Retinal pigment epithelial cell (primary cell): ENCODE measurements around the gene PEX10.

Experiments
- DNase-seq: peaks from one replicate; pipeline ENCODE4 v3.0.0-alpha.2; 2010; ENCODE audit warnings: low read depth
- H3K4me3 ChIP-seq: 2 replicates; pipeline ENCODE4 v1.5.1; 2011; ENCODE audit warnings: mild to moderate bottlenecking, low read length, control low read depth, moderate library complexity
- TF ChIP-seq, protein P1 (sequence below): conservative IDR thresholded peaks from 2 replicates; pipeline ENCODE4 v1.5.1; 2011; ENCODE audit warnings: low read depth, low read length, control low read depth, inconsistent platforms

Gene PEX10

GRCh38 chr1:2416403-2416802 is 4.0 kb upstream of the PEX10 start:
- DNase-seq, result no peak
- TF ChIP-seq, protein P1, sequence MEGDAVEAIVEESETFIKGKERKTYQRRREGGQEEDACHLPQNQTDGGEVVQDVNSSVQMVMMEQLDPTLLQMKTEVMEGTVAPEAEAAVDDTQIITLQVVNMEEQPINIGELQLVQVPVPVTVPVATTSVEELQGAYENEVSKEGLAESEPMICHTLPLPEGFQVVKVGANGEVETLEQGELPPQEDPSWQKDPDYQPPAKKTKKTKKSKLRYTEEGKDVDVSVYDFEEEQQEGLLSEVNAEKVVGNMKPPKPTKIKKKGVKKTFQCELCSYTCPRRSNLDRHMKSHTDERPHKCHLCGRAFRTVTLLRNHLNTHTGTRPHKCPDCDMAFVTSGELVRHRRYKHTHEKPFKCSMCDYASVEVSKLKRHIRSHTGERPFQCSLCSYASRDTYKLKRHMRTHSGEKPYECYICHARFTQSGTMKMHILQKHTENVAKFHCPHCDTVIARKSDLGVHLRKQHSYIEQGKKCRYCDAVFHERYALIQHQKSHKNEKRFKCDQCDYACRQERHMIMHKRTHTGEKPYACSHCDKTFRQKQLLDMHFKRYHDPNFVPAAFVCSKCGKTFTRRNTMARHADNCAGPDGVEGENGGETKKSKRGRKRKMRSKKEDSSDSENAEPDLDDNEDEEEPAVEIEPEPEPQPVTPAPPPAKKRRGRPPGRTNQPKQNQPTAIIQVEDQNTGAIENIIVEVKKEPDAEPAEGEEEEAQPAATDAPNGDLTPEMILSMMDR, result no peak
- no peak overlapping the region for H3K4me3 ChIP-seq

DNA sequence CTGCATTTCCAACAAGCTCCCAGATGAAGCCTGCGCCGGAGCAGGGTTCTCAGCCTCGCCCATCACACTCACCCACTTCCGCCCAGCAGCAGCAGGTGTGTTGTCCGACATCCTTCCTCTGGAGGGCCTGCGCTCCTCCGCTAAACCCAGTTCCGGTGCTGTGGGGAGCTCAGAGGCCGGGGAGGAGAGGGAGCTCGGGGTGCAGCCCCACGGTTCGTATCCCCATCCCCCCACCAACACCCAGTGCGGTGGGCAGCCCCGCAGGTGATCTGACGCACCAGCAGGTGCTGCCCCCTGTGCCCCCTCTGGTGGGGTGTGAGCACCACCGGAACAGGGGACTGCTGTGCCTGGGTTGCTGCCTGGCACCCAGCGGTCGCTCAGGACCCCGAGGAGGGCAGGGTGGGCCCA is 3.4 kb upstream of the PEX10 start:
- DNase-seq, result no peak
- TF ChIP-seq, protein P1, result no peak
- H3K4me3 ChIP-seq, result no peak overlapping the region

DNA sequence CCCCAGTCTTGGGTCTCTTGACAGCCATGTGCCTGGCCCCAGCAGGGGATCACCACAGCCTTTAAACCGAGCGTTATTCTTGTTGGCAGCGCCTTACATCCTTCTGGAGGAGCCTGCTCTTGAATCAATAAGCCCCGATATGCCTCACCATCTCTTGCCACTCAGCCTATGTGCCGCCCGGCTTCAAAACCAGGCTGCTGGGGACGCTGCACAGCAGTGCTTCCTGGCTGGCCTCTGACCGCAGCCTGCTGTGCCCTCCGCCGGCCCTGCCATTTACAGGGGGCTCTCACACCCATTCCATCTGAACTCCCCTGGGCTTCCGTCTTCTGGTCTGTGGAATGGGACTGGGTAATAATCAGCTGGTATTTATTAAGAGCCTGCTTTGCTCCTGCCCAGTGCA is 3.0 kb upstream of the PEX10 start:
- no peak for DNase-seq
- TF ChIP-seq, protein P1, result no peak
- H3K4me3 ChIP-seq, result no peak overlapping the region

- no peak for DNase-seq
- H3K4me3 ChIP-seq, result no peak overlapping the region
- TF ChIP-seq, protein P1, result peak; percentile 86
Observed at GRCh38 chr1:2414297-2414958, 2.1 kb upstream of the PEX10 start.

- DNase-seq, result no peak
- TF ChIP-seq, protein P1, result no peak
- peak overlapping the region; percentile 60 for H3K4me3 ChIP-seq
Observed at GRCh38 chr1:2413495-2414296, 1.3 kb upstream of the PEX10 start.

- H3K4me3 ChIP-seq, result peak overlapping the region; percentile 60
- DNase-seq, result no peak
- TF ChIP-seq, protein P1, result no peak
Observed at GRCh38 chr1:2412773-2413494, 570 bp upstream of the PEX10 start.
